Stimulated activated naive CD4-positive, alpha-beta T cell (primary cell): ENCODE measurements around the gene REEP1.

Source experiments
- DNase-seq, 6 experiments: peaks; one replicate each; lab custom pipeline; 2025; lab: John Stamatoyannopoulos, UW

REEP1 gene

DNA sequence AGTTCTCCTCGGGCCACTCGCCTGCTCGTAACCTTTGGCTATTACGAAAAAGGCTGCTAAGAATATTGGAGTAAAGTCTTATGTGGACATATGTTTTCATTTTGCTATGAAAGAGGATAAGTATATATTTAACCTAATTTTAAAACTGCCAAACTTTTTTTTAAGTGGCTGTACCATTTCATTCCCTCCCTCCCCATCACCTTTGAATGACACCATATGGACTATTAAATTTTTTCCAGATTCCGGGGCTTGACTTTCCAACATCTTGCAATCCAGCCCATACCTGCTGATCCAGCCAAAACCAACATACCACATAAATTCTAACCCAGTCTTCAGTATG is 31.5 kb downstream of the REEP1 start:
- DNase-seq = no peak

DNA sequence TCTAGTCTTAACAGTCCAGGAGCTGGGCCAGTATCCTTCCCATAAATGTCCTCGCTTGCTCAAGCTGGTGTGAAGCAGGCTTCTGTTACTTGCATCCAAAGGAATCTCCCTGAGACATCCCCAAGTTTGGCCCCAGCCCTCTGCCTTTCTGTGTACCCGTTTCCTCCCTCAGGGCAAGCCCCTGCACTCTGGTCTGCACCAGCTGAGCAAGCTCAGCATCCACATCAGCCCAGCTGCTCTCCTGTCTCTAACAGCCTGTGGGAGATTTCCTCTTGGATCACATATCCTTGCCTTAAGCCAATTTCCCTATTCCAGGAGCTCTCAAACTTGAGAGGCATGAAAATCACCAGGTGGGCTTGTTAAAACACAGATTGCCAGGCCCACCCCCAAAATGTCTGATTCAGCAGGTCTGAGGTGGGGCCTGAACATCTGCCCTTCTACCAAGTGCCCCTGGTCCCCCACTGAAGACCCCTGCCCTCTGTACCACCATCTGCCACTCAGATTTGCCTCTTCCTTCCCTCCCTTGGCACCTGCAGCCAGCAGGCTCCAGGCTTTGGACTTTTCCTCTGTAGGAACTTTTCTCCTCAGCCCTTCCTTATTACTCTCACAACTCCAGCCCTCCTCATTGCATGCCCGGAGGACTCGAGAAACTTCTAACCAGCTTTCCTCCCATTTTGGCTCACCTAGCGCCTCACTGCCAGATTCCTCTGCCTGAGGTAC is 32.1 kb downstream of the REEP1 start:
- no peak for DNase-seq

DNA sequence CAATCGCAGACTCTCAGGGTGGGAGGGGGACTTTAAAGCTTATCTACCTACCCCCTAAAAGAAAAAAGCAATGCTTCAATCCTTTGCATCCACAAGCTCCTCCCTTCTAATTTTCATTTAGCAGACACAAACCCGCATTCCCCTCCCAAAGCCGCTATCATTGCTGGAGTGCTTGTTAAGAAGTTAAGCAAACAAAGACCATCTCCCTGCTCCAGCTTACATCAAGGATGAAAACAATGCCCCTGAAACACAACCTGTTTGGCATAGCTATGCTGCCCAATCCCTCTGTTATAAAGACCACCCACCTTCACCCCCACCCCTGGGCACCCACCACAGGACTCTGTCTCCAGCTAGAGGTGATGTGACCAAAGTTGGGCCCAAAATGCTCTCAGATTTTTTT is 33.0 kb downstream of the REEP1 start:
- no peak for DNase-seq

DNA sequence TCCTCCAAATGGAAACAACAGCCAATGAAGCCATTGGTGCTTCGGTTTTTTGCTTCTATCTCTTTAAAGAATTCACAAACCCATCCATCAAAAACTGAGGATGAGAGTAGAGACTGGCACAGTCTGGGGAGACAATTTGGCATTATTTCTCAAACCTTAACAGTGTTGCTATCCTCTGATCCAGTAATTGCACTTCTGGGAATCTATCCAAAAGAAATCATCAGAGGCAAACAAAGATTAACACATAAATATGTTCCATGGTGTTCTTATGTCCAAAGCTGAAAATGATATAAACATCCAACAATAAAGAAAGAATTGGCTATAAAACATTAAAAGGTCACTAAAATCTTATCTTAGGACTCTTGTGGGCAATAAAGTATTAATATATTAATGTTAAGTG is 35.1 kb downstream of the REEP1 start:
- no peak for DNase-seq

DNA sequence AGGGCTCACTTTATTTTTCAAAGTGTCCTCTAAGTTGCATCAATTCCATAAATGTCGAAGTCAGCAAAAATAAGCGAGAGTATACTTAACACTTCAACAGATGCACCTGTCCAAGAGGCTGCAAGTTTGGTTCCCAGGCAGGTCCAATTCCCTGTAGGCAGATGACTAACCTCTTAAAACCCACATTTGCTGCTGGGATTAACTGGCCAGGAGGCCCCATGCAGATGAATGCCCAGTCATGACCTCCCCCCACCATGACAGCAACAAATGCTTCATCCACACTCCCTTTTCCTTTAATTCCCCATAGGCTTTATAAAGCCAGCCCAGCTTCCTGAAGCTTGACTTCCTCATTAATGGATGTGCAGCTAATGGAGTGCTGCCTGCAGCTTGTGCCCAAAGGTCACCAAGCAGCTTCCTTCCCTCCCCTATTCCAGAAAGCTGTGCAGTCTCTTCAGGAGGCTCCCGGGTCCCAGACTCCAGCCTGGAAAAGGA is 35.7 kb downstream of the REEP1 start:
- no peak for DNase-seq

DNA sequence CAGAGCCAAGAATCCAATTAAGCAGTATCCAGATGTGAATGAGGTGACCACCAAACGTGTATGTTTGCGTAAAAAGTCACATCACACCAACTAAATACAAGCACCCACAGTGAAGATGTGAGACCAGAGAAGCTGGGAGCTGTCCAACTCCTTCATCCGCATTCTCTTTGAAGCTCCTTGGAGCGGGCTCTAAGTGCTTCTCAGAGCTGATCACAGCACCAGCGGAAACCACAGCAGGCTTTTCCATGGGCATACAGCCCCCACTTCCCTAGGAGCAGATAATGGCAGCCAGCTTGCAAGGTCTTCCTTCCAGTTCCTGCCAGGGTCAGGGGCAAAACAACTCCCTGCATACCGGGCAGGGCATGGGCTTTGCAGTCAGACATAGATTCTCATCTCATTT is 36.4 kb downstream of the REEP1 start:
- no peak for DNase-seq

DNA sequence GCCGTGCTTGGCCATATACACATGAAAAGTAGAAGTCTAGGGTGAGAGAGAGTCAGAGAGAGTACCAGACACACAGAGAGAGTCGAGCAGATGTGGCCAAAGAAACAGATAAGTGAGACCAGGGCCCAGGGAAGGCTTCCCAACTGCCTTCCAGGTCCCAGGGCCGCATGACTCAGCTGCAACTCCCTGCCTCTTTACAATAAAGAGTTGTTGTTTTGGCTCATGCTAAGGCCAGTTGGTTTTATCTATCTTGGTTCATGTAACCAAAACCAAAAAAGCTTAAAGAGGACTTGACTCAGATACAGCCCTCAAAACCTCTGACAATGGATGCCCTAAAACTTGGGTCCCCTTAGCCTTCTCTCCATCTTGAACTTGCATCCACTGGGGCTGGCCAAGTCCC is 36.9 kb downstream of the REEP1 start:
- no peak for DNase-seq

DNA sequence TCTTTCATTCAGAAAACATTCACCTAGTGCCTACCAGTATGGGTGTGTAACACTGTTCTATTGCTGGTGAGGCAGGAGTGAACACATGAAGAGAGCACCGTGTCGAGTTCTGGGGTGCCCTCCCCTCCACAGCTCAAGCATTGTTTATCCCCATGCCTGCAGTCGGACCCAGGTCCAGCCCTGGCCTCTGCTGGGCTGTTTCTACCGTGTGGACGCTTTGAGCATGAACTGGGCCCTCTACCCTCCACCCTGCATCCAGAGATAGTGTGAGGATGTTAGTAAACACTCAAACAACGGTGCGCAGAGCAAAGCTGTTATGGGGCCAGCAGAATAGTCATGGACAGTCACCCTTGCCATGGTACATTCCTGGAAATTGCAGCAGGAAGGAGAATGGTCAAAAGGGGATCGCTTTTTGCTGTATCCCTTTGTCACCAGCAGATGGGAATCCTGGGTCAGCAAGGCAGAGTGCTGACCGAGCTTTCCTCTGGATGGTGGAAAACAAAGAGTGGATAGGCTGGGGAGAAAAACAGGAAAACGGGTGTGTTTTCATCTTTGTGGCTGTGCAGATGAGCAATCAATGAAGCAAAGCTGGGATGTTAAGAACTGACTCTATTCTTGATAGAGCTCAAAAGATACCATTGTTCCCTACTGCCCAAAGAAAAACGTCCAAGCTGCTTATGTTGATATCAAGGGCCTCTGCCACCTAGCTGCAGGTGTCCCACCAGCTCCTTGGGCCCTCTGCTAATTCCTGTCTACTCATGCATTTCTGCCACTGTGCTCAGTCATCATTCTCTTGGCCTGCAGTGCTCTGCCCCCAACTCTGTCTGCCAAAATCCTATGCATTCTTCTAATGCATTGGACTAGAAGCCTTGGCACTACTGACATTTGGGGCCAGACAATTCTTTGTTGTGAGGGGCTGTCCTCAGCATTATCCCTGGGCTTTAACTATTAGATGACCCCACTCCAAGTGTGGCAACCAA is 38.7 kb downstream of the REEP1 start:
- no peak for DNase-seq

DNA sequence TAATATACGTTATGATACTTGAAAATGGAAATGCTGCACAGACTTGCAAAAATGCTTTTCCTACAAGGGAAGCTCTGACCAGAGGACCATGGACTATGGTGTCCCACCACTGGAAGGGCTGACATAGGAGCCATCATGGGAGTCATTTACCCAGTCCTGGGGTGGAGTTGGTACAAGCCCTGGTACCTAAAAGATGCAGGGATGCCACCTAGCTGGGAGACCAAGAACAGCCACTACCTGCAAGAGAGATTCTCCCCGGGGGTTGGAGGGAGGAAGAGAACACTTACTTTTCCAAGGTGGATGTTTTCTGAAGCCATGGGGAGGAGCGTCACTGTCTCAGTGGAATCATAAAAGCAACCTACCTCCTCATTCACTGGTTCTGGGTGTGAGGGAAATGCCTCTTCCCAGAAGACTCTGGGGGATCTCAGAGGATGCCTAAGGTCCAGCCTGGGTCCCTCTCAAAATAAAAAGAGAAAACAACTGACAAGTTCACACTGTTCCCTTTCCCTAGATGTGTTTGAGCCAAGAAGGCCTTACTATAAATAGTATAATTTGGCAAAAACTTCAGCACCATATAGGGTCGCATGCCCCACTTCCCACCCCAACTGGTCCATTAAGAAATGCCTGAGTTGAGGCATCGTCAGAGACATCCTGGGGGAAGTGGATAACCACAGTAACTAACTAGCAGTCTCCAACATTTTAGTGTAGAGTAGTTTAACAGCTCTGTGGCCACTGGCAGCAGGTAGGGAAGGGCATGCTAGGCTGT is 39.9 kb downstream of the REEP1 start:
- no peak for DNase-seq

DNA sequence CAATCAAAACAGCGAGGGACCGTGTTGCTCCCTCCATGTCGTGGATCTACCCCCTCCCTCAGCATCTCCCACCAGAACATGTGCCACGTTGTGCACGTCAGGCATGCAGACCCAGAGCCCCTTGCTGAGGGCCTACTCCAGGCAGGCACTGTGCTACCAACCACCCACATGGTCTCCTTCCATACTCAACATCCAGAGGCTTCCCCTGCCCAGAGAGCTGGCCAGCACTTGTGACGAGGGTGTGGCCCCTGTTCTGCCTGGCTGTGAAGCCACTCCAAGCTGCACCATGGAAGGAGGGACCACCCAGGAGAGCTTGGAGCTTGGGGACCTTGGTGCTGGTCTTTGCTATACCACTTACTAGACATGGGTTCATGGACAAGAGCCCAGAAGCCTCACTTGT is 40.5 kb downstream of the REEP1 start:
- DNase-seq = no peak

DNA sequence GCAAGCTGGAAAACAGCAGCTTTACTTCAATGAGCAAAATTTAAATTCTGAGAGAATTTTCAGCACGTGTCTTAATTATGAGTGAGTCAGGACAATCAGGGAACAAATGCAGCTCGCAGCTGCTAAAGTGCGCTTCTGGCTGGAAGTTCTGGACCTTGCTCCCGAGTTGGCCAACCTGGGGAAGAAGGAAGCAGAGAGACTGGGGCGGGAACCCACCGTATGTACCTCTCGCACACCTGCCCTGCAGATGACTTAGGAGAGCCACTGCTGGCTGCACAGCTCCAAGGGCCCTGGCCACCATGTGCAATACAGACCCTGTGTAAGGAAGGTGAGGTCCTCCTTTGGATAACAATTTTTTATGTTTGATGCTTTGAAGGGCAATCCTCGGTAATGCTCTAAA is 42.4 kb downstream of the REEP1 start:
- no peak for DNase-seq

DNA sequence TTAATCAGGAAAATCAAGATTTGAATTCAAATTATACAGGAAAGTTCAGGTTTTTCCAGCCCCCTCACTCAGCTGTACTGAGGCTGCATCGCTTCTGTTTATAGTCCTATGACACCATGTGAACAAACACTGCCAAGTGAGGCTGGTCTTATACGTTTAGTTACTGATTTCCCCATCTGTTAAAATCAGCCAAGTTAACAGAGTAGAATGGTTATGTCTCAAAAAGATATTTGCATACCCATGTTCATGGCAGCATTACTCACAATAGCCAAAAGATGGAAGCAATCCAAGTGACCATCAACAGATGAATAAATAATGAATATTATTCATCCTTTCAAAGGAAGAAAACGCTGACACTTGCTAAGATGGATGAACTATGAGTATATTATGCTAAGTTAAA is 43.8 kb downstream of the REEP1 start:
- no peak for DNase-seq

DNA sequence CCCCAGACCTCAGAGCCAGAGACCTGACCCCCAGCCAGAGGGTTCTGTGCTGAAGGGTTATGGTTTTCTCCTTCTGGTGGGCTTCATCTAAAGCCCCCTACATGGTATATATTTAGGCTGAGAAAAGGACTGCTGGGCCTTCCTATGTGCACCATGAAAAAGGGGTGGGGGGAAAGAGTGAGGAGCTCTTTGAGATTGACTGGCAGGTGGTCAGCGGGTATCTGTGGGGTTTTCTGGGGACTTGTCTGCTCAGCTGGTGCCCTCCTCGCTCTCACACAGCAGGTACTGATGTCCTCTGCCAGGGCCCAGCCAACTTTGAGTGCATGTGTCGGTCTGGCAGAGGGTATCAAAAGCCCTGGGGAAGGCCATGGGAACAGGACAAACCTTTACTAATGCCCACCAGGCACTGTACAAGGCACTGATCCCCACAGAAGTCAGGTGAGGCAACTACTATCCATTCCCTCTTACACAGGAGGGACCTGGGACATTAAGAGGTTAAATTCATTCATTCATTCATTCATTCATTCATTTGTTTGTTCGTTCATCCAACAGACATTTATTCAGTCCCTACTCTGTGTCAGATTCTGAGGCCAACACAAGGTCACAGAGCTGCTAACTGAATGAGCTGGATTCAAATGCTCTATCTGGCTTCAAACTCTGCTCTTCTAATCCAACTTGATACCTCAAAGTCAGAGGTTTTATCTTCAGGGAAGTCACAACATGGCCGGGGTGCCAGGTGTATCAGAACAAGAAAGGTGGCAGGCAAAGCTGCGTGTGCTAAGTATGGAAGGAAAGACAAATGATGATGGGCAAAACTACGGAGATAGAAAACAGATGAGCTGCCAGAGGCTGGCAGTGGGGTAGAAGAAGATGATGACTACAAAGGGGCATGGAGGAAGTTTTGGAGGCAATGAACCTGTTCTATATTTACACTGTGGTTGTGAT is 44.6 kb downstream of the REEP1 start:
- DNase-seq = no peak

DNA sequence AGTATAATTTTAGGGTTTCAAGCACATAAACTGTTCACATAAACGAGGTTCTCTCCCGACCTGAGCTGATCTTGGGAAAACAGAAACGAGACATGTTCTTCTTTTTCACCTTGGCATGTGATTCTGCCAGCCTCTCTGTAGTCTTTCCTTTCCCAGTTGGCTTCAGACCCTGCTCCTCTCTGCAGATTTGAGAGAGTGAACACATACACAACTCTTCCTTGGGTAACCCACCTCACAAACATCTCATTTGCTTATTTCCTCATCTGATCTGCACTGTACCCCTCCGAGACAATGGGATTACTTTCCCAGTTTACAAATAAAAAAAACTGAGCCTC is 46.1 kb downstream of the REEP1 start:
- no peak for DNase-seq

DNA sequence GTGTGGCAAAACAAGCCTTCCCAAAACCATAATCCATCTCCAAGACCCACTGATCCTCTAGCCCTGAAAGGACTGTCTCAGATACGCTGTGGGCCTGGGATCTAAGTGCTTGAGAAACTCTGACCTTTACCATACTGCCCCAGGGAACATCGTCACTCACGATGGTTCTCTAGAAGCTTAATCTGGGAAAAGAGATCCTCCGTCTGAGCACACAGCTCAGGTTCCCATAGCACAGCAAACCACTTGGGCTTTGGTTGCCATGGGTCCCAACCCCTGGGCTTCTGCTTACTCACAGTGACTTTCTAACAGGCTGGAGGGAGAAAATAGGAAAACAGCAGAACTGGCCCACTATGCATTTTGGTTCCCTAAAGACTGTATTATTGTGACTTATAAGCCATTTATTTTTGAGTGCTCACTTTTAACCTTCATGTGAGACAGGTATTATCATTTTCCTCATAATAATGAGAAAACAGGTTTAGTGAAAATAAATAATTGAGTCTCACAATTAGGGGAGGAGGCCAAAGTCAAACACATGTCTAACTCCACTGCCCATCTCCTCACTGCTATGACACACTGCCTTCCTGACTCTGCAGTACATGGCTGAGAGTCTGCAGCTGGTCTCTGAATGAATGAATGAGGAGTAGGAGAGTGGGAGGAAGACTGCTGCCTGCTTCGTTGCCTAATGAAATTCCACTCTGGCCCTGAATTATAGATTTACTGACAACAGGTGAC is 46.7 kb downstream of the REEP1 start:
- DNase-seq = no peak

DNA sequence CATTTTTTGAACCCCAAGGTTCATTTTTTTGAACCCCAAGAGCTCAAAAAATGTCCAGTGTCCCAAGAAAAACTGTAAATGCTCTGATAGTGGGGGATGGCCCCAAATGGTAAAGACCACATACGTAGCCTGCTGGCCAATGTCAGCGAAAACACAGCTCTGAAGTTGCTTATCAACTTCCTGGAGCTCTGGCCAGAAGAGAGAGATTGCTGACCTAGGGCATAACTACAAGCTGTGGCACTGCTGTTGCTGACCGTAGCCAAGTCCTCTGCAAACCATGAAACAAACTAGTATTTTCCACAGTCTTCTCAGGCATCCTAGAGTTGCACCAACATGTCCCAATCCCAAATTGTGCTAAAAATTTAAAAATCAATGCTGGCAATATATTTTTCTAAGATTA is 50.9 kb downstream of the REEP1 start:
- DNase-seq = no peak

DNA sequence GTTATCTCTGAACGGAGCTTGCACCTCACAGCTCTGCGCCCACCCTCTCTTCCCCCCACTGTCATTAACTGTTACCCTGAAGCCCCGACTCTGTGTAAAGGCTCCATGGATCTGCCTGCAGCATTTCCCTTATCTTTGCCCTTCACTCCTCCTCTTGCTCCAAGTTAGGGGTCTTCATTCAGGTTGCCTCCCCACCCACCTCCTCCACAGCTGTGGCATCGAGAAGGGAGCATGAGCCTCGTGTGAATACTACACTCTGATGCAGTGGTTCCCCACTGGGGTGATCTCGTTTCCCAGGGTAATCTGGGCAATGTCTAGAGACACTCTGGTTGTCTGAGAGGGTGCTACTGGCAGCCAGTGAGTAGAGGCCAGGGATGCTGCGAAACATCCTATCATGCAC is 51.4 kb downstream of the REEP1 start:
- DNase-seq = no peak

DNA sequence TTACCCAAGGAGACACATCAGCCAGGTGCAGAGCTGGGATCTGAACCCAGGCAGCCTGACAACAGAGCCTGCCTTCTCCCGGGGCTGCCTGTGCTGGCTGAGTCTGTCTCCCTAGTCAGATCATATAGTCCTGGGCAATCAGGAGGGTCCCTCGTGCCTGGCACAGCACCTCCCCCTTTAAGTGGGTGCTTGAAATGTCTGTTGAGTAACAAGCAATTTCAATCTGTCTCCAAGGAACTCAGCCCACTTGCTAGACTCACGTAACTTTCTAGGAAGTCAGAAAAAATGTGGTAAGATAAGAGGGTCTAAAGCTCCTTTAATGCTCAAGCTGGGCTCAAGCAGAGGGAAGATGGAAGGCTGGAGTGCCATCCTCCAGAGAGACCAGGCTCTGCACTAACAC is 51.9 kb downstream of the REEP1 start:
- no peak for DNase-seq

DNA sequence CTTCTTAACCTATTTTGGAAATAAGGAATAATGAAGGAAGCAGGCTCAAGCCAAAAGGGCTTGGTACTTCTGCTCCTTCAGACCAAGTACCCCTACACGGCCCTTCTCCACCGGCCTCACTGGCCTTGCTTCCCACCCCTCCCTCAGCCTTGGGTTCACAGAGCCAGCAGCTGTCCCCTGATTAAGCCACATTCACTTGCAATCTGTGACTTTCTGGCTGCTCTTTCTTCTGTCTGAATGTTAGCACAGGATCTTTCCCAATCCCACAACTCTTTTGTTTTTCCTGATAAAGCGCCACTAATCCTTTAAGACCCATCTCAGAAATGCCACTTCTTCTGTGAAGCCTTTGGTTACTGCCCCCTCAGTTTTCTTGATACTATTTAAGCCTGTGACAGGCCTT is 52.4 kb downstream of the REEP1 start:
- DNase-seq = no peak

DNA sequence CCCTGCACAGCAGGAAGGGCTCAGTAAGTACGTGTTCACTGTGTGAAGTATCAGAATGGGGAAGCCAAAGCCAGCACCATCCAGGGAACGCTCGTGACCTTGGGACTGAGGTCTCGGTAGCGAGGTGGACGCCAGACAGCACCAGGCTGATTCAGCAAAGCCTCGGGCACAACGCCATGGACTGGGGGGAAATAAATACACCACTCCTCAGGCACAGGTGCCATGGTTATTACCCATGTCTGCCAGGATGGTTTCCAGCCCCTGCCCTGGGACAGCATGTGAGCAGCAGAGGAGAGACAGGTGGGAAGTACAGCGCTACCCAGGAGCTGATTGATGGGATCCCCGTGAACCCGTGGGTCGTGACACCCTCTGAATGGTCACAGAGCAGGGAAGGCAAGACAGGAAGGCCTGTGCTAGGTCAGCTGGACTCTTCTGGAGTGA is 53.0 kb downstream of the REEP1 start:
- DNase-seq = no peak
